22Rv1 (cell line): ENCODE measurements around the gene INSYN2A.

Experiments used
- H3K27ac ChIP-seq: fragments of 450-650 bp; 2 replicates; pipeline ENCODE4 v1.5.1; 2017
- ZFX ChIP-seq: fragments of 450-650 bp; IDR thresholded peaks from 2 replicates; pipeline ENCODE4 v1.6.1; 2017; ENCODE audit warnings: antibody characterized with exemption, borderline replicate concordance
- TF ChIP-seq, protein P1 (sequence below): fragments of 450-650 bp; IDR thresholded peaks from 2 replicates; pipeline ENCODE4 v1.5.1; 2017; ENCODE audit warnings: mild to moderate bottlenecking

INSYN2A gene

GRCh38 chr10:127228195-127228787 lies 31.9 kb upstream of the INSYN2A start:
- TF ChIP-seq, protein P1, sequence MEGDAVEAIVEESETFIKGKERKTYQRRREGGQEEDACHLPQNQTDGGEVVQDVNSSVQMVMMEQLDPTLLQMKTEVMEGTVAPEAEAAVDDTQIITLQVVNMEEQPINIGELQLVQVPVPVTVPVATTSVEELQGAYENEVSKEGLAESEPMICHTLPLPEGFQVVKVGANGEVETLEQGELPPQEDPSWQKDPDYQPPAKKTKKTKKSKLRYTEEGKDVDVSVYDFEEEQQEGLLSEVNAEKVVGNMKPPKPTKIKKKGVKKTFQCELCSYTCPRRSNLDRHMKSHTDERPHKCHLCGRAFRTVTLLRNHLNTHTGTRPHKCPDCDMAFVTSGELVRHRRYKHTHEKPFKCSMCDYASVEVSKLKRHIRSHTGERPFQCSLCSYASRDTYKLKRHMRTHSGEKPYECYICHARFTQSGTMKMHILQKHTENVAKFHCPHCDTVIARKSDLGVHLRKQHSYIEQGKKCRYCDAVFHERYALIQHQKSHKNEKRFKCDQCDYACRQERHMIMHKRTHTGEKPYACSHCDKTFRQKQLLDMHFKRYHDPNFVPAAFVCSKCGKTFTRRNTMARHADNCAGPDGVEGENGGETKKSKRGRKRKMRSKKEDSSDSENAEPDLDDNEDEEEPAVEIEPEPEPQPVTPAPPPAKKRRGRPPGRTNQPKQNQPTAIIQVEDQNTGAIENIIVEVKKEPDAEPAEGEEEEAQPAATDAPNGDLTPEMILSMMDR = peak; percentile 27
- no peak for TF ChIP-seq ZFX
- peak overlapping the region; percentile 58 for H3K27ac ChIP-seq

GRCh38 chr10:127227663-127228062 lies 31.3 kb upstream of the INSYN2A start:
- H3K27ac ChIP-seq = peak overlapping the region; percentile 58
- TF ChIP-seq, protein P1 = no peak

- TF ChIP-seq ZFX = no peak
- TF ChIP-seq, protein P1 = no peak
- H3K27ac ChIP-seq = peak overlapping the region; percentile 58
These were observed 30.6 kb upstream of the INSYN2A start for GRCh38 chr10:127227027-127227426.

DNA sequence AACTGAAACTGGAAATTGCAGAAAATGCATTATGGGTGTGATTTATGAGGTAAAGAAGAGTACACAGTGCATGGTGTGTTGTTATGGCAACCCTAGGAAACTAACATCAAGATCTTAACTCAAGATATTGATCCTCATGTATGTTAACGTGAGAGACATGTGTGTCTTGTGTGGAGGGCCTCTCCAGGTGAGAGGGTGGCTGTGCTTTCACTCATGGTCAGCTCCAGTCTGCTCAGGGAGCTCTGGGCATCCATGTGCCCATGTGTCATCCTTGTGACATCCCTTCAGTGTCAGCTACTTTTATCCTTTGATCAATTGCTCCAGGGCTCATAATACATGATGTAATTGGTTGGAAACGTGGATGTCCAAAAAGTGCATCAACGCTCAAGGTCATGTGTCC lies 24.9 kb upstream of the INSYN2A start:
- no peak for TF ChIP-seq ZFX
- TF ChIP-seq, protein P1 = no peak

GRCh38 chr10:127218658-127219057 lies 22.3 kb upstream of the INSYN2A start:
- TF ChIP-seq, protein P1 = no peak
- no peak for TF ChIP-seq ZFX
- H3K27ac ChIP-seq = no peak overlapping the region

More for the DNA sequence above, 24.9 kb upstream of the INSYN2A start:
- no peak overlapping the region for H3K27ac ChIP-seq

- TF ChIP-seq ZFX = no peak
- TF ChIP-seq, protein P1 = no peak
These were observed 20.4 kb upstream of the INSYN2A start for GRCh38 chr10:127216786-127217185.

GRCh38 chr10:127216274-127216673 lies 19.9 kb upstream of the INSYN2A start:
- H3K27ac ChIP-seq = no peak overlapping the region
- TF ChIP-seq, protein P1 = no peak
- no peak for TF ChIP-seq ZFX

More at GRCh38 chr10:127216786-127217185, 20.4 kb upstream of the INSYN2A start:
- H3K27ac ChIP-seq = no peak overlapping the region
